Mesothelial cell of epicardium (in vitro differentiated cells): Measurements from ENCODE around the gene FEM1B. TPM values are rescaled to one million over a fixed set of nuclear protein-coding genes. Genes with fewer than 3 reads are reported as not detected.

Experiments used
- DNase-seq, 2 experiments: peaks; one replicate each; pipeline ENCODE4 v3.0.0; 2021; ENCODE audit warnings: low spot score in 2 of 2; ENCODE audit not compliant: unreplicated experiment in 2 of 2
- H3K27ac Mint-ChIP-seq: 2 replicates; pipeline ENCODE4 v1.8.0; 2021; ENCODE audit warnings: mixed read lengths
- H3K27me3 Mint-ChIP-seq: 2 replicates; pipeline ENCODE4 v1.8.0; 2021; ENCODE audit warnings: low read depth, mixed read lengths
- H3K36me3 Mint-ChIP-seq: 2 replicates; pipeline ENCODE4 v1.8.0; 2021; ENCODE audit warnings: mixed read lengths
- H3K4me1 Mint-ChIP-seq: 2 replicates; pipeline ENCODE4 v1.8.0; 2021; ENCODE audit warnings: mixed read lengths
- H3K4me3 Mint-ChIP-seq: 2 replicates; pipeline ENCODE4 v1.8.0; 2021; ENCODE audit warnings: mild to moderate bottlenecking, moderate library complexity, mixed read lengths
- H3K9me3 Mint-ChIP-seq: 2 replicates; pipeline ENCODE4 v1.8.0; 2021; ENCODE audit warnings: mixed read lengths
- CTCF ChIP-seq: fragments of 200-600 bp; sonication (generic); IDR thresholded peaks from one replicate; pipeline ENCODE4 v1.5.0; 2021; ENCODE audit warnings: antibody characterized with exemption; ENCODE audit not compliant: unreplicated experiment
- total RNA-seq: library from RNA; stranded (reverse); gene quantifications from 3 replicates; pipeline ENCODE4 v1.2.1, GENCODE V29; 2021

FEM1B gene
- total RNA-seq, 1 donor from 2014 or later, result 54.6 TPM

GRCh38 chr15:68343579-68344225 is 66.2 kb downstream of the FEM1B start:
- Mint-ChIP-seq H3K9me3 (no peaks in the 10 kb centered on the region), H3K4me1 (peaks cover 27% of the 10 kb centered on the region), H3K27ac (no peak overlapping the region), H3K36me3 (no peaks in the 10 kb centered on the region), H3K4me3 (no peak overlapping the region), H3K27me3 (peaks cover 3% of the 10 kb centered on the region)
- no peak for DNase-seq
- no peak for TF ChIP-seq CTCF

- Mint-ChIP-seq H3K4me1 (peaks cover 27% of the 10 kb centered on the region), H3K9me3 (no peaks in the 10 kb centered on the region), H3K27me3 (peaks cover 2% of the 10 kb centered on the region), H3K36me3 (no peaks in the 10 kb centered on the region), H3K27ac (no peak overlapping the region), H3K4me3 (no peak overlapping the region)
- TF ChIP-seq CTCF, result no peak
- no peak for DNase-seq
These were observed 67.1 kb downstream of the FEM1B start for GRCh38 chr15:68344600-68344999.

Other genes with a start within 250 kb of the FEM1B start
- gene PIAS1, start 223.4 kb upstream of the FEM1B start, total RNA-seq, result 68.2 to 71.1 TPM (median 69.2 TPM) in 3 replicates
- 8.3 to 10.2 TPM (median 8.4 TPM) in 3 replicates for gene CALML4, start 72.4 kb upstream of the FEM1B start, total RNA-seq
- 35.1 to 35.8 TPM (median 35.3 TPM) in 3 replicates for gene CLN6, start 48.0 kb upstream of the FEM1B start, total RNA-seq
- 2.3 to 3.5 TPM (median 2.7 TPM) in 3 replicates for gene ITGA11, start 154.4 kb downstream of the FEM1B start, total RNA-seq